Hematopoietic multipotent progenitor cell treated with erythropoietin and hydrocortisone succinate and interleukin-3 and kit ligand, for 15 days (in vitro differentiated cells): ENCODE results near the gene IMPACT.
A peak's percentile ranks its signal among the peaks of the same experiment; 100 is the strongest.

Source experiments
- DNase-seq: peaks from one replicate; pipeline ENCODE4 v3.0.0-alpha.2; 2015; ENCODE audit warnings: low spot score

Gene IMPACT

DNA sequence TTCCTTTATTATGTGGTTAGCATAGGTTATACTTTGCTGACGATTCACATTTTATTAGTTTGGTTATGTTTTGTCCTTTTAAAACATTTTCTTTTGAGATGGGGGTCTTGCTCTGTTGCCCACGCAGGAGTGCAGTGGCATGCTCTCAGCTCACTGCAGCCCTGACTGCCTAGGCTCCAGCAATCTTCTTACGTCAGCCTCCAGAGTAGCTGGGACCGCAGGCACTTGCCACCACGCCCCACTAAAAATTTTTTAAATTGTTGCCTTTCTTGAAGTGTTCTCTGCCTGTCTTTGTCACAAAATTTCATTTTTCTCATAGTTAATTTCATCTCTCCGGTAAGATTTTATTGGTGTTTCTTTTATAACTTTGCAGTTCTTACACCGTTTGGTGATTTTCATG is 52.9 kb downstream of the IMPACT start:
- no peak for DNase-seq

GRCh38 chr18:24482821-24483220 is 56.4 kb downstream of the IMPACT start:
- DNase-seq: no peak

- no peak for DNase-seq
Observed at GRCh38 chr18:24485681-24486080, 59.2 kb downstream of the IMPACT start.

DNA sequence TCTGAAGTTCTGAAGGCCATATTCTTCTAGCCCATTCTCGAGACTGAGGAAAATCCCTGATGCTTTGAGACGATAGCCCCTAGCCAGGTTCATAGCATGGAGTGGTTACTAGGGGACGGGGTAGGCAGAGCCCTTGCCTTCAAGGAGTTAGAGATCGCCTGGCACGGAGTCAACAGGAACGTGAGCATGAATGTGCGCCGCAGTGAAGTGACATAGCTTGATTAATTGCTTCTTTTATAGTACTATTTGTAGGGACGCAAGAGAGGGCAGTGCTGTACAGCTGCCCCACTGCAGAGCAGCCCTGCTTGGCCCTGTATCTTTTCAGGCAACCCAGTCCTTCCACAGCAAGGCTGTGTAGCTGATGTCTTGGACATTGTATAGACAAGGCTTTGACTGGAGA is 60.2 kb downstream of the IMPACT start:
- no peak for DNase-seq

GRCh38 chr18:24488824-24489493 is 62.5 kb downstream of the IMPACT start:
- DNase-seq: peak; percentile 54

GRCh38 chr18:24490539-24490938 is 64.1 kb downstream of the IMPACT start:
- no peak for DNase-seq

DNA sequence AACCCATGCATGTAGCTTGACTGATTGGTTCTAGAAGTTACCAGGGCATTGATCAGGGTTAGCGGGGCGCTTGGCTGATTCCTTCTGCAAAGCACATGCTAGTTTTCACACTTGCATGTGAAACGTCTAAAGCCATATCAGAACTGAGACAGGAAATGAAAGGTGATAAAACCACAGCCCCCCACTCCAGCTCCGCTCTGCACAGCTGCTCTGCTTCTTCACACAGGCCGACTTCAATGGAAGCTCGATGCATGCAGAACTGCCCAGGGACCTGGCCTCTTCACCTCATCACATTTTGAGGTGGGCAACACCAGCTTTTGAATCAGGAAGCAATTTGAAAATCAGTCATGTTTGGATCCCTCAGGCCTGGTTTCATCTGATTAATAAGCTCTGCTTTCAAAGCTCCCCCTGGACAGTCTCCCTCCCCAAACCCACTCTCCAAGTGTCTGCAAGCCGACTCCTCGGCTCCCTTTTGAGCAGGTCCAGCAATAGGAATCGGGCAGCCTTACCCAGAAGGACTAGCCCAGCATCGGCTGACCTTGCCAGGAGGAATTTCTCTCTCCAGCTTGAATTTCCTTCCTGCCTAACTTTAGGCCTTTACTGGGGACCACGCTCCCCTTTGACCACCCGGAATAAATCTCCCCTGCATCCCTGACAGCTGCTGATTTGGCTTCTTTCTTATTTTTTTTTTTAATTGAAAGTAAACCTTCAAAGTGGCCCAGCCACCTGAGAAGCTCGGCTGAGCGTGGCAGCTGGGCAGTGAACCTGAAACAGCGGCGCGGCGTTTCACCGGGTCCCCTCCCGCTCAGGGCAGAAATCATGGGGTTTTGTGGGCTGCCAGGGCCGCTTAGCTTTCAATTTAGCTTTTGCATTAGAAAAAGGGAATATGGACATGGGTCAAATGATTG is 65.7 kb downstream of the IMPACT start:
- DNase-seq: no peak

DNA sequence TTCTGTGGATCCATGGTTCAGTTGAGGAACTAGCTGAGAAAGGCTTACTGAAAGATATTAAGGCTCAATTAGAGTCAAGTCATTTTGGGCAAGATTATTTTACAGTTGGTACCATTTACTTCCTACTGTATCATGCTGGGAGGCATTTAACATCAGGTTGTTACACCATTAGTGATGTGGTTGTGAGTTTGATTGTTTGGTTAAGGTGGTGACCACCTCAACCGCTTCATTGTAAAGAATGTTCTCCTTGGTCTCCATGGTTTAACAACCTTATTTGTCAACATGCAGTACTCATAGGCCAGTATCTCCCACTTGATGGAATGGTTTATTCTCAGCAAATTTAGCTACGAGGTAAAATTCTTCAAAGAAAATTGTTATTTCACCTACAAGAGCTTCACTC is 68.1 kb downstream of the IMPACT start:
- no peak for DNase-seq

GRCh38 chr18:24497031-24497754 is 70.7 kb downstream of the IMPACT start:
- no peak for DNase-seq

DNA sequence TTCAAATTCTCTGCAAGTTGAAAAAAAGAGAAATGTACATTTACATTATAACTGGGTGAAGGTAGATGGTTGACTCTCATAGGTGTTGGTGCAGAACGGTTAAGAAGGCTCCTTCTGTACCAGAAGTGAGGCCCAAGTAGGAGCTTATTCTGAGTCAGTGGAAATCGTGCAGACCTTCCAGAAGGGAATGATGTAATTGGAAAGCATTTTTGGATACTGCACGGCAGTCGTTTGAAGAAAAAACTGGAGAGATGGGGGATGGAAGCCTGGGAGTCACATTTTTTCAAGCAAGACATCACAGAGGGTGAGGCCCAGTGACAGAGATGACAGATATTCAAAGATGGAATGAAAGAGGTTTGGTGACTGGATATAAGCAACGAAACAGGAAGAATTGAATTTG is 73.3 kb downstream of the IMPACT start:
- DNase-seq: no peak

DNA sequence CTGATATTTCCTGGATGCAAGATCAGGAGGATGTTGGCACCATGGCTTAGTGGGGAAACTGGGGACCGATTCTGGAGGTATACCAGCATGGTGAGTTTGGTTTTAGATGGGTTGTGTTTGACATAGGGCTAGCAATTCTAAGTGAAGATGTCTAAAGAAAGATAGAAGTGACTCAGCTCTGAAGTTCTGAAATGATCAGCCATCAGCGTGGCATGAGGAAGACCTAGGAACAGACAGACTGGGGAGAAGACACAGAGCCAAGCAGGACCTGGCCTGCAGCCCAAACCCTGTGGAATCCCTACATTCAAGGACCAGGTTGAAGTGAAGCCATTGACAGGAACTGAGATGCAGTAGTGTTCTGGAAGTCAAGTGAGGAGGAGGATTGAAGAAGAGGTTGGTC is 73.7 kb downstream of the IMPACT start:
- DNase-seq: no peak

DNA sequence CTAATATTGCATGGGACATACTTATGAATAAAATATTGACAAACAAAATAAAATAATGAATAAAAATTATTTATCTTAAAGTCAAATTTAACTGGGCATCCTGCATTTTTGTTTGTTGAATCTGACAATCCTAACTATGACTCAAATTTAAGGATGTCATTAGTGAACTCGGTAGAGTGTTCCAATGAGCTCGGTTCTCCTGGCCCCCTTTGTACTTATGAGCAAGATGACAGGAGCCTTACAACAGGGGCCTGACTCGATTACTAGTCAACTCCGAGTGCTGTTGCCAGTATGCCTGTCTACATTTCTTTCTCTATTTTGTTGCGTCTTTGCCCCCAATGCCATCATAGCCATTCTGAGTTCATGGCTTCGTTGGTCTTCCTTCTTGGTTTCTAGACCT is 74.3 kb downstream of the IMPACT start:
- no peak for DNase-seq

- no peak for DNase-seq
Observed at GRCh38 chr18:24502667-24503523, 76.4 kb downstream of the IMPACT start.
